Activated T-cell treated with anti-CD3 and anti-CD28 coated beads for 1 hour (primary cell): ENCODE measurements around the gene LETM1.

Experiments used
- DNase-seq: peaks from one replicate; pipeline ENCODE4 v3.0.0-alpha.2; 2020; ENCODE audit warnings: low read depth

Gene LETM1

GRCh38 chr4:1856071-1856942, at the start of gene LETM1:
Gene LETM1, minus strand, starts transcription at chr4:1856156. Its CDS starts 206 bp downstream, at chr4:1855950.
- peak; percentile 86 for DNase-seq

GRCh38 chr4:1904042-1904441, 48.1 kb upstream of the LETM1 start:
- no peak for DNase-seq

DNA sequence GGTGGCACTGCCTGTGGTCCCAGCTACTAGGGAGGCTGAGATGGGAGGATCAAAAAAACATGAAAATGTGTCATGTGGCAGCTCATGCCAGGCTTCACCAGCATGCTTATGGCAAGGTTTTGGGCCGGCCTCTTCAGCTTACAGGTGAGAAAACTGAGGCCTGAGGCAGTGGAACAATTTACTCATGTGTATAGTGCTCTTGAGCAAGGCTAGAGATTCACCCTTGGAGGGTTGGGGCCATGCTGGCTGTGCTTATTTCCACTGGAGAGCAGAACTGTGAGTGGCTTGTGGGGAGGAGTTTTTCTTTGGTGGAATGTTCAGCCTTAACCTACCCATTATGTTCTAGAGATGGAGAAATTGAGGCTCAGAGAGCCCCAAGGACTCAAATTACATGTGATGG, 47.1 kb upstream of the LETM1 start:
- DNase-seq: no peak

GRCh38 chr4:1902243-1902642, 46.3 kb upstream of the LETM1 start:
- no peak for DNase-seq

DNA sequence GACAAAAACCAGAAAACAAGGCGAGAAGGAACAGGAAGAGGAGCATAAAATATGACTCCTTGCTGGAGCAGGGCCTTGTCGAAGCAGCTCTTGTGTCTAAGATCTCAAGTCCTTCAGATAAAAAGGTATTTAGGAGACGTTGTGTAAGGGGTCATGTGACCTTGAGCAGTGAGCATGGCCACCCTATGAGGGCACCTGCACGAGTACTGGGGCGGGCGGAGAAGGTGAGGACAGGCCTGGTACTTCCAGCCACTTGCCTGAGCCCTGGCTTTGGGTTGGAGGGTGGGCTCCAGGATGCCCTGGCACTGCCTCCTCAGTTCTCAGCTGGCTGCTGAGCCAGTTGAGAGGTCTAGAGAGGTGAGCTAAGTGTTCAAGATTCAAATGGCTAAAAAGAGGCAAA, 45.2 kb upstream of the LETM1 start:
- no peak for DNase-seq

GRCh38 chr4:1900624-1901023, 44.7 kb upstream of the LETM1 start:
- no peak for DNase-seq

- DNase-seq: no peak
These were observed 44.1 kb upstream of the LETM1 start for GRCh38 chr4:1900087-1900433.

DNA sequence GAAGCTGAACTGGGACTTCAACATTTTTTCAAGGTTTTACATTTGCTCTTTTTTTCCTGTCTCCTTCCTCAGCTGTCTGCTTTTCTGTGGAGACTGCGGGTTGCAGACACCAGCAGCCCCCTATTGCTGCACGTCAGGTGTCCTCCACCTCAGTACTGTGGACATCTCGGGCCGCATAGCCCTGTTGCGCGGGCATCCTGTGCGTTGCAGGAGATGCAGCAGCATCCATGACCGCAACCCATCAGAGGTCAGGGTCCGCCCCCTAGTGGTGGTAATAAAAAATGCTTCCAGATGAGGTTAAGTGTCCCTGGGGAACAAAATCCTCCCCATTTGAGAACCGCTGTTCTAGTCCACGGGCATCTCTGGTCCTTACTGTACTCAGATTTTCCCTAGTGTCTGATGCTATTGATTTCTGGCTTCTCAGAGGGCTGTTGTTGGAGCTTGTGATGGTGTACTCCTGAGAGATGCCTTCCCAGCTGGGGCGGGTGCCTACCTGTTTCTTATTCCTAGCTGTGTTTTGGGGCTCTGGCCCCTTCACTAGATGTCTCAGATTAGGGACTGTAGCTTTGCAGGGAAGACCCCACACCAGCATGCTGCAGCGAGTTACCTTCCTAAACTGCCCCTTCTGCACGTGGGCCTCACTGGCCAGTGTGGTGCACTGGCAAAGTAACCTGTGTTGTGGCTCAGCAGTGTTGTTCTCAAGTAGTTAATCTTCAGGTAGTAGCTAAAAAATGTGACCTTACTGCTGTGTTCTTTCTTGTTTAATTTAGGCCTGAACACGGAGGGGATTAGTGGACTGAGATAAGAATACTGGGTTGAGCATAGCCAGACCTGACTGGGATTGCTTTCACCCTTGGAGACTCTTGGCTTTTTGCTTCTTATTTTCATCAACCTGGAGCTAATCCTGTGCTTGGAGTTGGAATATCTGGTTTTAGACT, 43.5 kb upstream of the LETM1 start:
- peak; percentile 57 for DNase-seq

GRCh38 chr4:1898681-1899080, 42.7 kb upstream of the LETM1 start:
- no peak for DNase-seq

DNA sequence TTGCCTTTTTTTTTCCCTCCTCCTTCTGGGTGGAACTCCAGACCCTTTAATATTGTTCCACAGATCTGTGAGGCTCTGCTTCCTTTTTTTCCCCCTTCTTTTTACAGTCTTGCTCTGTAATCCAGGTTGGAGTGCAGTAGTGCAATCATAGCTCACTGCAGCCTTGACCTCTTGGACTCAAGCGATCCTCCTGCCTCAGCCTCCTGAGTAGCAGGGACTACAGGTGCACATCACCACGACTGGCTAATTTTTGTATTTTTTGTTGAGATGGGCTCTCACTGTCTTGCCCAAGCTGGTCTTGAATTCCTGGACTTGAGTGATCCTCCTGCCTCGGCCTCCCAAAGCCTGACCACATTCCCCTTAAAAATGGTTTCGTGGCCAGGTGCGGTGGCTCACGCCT, 42.1 kb upstream of the LETM1 start:
- no peak for DNase-seq

- no peak for DNase-seq
These were observed 40.7 kb upstream of the LETM1 start for GRCh38 chr4:1896658-1896991.

DNA sequence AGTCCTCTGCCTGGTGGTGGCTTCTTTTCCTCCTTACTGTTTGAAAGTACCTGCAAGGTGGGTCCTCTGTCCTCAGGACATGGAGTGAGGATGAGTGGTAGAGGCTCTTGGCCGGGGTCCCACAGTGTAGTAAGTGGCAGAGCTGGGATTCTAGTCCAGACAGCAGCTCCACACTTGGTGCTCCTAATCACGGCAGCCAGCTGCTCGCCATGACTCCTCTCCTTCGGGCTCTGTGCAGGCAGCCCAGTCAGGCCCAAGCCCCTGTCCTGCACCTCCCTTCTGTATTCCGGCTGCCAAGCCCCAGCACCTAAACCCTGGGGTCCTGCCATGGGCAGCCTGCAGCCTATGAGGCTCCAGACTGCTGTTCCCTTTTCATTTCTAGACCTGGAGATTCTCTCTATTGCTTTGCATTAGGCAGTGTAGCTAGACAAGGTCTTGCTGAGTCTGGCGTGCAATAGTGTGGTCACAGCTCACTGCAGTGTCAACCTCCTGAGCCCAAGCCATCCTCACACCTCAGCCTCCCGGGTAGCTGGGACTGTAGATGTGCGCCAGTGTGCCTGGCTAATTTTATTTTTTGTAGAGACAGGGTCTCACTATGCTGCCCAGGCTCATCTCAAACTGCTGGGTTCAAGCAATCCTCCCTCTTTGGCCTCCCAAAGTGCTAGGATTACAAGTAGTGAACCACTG, 40.2 kb upstream of the LETM1 start:
- no peak for DNase-seq

DNA sequence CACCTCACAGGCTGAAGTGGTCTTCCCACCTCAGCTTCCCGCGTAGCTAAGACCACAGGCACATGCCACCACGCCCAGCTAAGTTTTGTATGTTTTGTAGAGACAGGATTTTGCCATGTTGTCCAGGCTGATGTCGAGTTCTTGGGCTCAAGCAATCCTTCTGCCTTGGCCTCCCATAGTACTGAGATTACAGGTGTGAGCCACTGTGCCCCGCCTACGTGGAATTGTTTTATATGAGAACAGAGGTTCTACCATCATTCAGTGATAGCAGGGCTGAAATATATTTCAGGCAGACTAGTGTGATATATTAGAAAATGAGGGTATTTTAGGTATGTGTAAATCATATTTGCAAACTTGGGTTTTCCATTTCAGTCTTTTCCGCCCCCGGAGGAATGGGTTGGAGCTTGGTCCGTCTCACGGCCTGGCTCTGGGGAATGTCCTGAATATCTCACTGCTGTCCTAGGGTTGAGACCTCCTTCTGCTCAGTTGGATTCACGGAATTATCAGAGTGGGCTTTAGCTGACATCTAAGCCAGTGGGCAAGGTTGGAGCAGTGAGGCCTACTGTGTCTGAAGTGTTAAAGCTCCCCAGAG, 35.1 kb upstream of the LETM1 start:
- no peak for DNase-seq

DNA sequence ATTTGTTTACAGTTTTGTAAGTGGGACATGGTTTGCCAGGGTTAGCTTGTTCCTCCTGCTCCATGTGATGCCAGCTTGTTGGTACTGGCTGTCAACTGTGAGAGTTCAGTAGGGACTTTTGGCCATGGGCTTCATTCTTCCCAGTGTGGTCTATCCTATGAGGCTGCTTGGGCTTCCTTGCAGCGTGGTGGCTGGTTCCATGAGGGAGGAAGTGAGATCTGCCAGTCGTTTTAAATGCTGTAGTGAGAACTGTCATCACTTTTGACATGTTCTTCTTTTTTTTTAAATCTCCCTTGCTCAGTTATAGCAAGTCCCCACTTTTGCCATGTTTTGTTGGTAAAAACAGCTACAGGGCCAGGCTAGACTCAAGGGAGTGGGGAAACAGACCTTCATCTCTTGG, 31.1 kb upstream of the LETM1 start:
- no peak for DNase-seq

DNA sequence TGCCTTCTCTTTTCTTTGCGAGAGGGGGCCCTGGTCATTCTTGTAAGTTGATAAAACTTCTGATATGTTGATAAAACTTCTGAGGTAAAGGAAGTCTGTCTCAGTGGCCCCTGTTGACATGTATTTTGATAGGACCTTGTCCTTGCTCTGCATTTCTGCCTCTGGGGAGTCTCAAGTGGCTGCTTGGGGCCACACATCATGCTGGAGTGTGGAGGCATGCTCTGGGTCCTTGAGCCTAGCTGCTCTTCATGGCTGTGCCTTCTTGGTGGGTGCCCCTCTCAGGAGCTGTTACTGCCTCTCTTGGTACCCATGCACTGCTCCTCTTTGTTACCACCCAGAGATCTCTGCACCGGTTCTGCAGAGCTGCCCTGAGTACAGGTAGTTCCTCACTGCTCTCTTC, 29.5 kb upstream of the LETM1 start:
- no peak for DNase-seq

DNA sequence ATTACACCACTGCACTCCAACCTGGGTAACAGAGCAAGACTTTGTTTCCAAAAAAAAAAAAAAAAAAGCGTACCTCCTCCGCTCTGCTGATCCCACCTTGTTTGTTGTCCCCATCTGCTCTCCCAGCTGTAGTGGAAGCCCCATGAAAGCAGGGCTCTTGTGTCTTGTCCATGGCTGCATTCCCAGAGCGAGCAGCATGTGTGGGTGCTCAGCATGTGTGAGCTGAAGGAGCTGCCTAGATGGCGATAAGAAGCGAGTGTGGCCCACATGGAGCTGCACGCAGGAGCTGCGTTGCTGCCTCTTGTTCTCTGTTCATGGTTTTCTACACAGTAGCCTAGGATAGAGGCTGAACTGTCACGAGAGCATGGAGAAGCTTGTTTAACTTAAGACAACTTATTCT, 27.6 kb upstream of the LETM1 start:
- DNase-seq: no peak

DNA sequence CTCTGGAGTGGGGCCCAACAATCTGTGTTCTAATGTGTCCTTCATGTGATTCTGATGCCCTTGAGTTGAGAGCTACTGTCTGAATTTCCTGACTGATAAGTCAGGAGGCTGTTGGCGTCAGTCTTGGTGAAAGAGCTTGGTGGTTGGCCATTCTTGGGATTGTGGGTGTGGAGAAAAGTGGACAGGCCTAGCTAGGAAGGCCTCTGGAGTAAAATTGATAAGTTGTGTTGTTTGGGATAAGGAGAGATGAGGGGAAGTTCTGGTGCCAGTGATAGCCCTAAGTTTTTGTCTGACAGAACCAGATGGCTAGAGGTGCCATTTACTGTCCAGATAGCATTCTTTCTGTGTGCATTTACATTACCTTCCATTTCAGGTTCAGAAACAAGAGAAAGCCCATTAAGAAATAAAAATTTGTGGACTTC, 26.9 kb upstream of the LETM1 start:
- no peak for DNase-seq

DNA sequence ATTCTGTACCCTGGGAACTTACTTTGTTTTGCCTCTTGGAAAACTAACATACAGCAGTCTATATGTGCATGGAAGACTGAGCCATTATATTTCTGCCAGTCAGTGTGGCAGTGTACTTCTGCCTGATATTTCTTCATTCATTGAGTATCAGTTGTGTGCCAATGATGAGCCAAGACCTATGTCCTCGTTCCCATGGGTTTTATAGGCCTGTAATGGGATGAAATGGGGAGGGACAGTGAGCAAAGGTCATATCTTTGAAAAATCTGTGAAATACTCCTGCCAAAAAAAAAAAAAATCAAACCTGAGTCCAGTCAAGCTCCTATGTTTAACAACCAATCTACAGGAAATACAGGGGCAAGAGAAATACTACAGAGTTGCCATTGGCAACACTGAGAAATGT, 24.4 kb upstream of the LETM1 start:
- DNase-seq: no peak

- DNase-seq: no peak
These were observed 23.5 kb upstream of the LETM1 start for GRCh38 chr4:1879485-1879884.

GRCh38 chr4:1874201-1874600, 18.2 kb upstream of the LETM1 start:
- no peak for DNase-seq

GRCh38 chr4:1873776-1874175, 17.8 kb upstream of the LETM1 start:
- DNase-seq: no peak

- DNase-seq: no peak
These were observed 17.3 kb upstream of the LETM1 start for GRCh38 chr4:1873291-1873690.
